A204.1 (cell line): Measurements from ENCODE around the gene TNNC1.

ENCODE experiments used
- FAIRE-seq: peaks from 2 replicates; lab custom pipeline; 2012; peaks lifted over from hg19 to GRCh38; lab: Jason Lieb, UNC

TNNC1 gene

DNA sequence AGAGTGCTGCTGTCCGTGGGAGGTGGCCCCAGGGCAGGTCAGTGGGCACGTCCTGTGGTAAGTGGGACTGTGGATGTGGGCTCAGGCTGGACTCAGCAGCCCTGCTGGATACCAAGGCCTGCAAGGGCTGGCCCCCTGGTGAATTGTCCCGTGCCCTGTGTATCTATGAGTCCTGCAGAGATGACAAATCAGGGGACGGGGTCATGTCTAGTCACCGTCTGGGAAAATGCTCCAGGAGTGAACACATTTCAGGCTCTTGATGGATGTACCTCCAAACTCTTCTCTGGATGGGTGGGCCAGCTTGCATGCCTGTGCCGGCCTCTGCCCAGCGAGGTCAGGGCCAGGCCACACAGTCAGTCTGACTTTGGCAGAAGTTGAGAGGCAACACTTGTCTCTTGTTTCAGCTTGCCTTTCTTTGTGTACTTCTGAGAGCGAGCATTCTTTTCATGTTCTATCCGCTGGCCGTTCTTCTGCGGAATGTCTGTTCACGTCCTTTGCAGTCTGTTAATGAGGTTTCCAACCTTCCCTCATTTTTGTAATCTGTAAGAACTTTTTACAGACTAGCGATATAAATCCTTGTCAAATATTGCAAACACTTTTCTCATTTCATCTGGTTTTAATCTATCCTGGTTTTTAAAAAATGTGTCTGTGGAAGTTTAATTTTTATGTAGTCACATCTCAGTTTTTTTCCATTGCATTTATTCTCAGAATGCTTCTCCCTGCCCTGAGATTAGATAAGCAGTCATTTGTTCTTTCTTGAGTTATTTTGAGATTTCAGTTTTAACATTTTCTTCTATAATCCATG is 29.9 kb upstream of the TNNC1 start:
- no peak for FAIRE-seq

- no peak for FAIRE-seq
Observed at GRCh38 chr3:52483081-52483480, 29.2 kb upstream of the TNNC1 start.

DNA sequence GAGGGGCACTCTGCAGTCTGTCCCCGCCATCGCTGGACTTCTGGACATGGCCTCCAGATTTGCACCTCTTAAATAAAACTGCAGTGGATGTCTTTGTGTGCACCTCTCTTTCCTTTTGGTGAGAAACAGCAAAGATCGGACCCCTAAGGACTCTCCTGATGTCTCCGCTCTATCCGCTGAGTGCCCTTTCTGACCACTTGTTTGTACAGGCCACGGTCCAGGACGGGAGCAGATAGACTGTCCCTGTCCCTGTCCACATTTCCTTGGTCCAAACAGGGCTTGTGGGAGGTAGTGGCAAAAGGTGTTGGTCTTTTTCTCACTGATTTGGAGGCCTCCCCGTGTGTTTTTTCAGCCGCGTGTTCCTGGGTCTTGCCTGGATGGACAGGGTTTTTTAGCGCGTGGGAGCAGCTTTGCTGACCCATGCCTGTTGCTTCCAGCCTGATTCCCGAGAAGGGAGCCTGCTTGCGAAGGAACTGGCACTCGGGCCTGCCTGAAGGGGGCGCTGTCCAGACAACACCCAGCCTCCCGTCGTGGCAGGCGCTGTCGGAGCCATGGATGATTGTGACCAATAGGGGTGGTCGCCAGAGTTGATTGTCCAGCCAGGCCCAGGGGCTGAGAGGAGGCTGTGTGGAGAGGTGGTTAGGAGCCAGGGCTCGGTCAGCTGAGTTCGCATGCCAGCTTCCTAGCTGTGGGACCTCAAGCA is 28.1 kb upstream of the TNNC1 start:
- FAIRE-seq = no peak

- FAIRE-seq = no peak
Observed at GRCh38 chr3:52480768-52481715, 27.2 kb upstream of the TNNC1 start.

GRCh38 chr3:52479877-52480575 is 26.2 kb upstream of the TNNC1 start:
- FAIRE-seq = no peak

DNA sequence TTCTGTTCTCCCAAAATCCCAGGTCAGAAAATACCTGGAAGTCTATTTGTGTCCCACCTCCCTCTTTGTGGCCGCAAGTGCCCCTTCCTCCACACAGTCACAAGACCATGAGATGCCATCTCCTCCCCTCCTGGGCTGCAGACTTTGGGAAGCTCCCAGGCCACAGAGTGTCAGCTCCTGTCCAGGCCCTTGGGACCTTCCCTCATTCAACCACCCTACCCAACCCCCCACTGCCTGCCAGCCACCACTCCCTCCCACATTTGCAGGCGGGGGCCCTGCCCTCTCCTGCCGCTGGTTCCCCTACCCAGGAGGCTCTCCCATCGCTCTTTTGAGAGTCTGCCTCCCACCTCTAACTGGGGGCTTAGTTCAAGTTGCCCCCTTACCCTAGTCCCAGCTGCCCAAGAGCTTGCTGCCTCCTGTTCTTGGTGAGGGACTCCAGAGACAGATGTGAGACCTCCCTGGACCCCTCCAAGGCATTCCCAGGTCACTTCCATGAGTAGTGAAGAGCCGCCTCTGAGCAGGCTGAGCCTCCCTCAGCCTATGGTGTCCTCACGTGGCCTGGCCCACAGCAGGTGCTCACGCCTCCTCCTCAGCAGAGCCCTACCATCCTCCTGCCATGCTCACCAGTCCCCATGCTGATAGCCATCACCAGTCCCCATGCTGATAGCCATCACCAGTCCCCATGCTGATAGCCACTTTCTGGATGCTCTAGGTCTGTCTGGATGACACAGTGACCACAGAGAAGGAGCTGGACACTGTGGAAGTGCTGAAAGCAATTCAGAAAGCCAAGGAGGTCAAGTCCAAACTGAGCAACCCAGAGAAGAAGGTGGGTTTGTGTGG is 25.4 kb upstream of the TNNC1 start:
- no peak for FAIRE-seq

GRCh38 chr3:52477796-52478095 is 23.9 kb upstream of the TNNC1 start:
- FAIRE-seq = no peak

DNA sequence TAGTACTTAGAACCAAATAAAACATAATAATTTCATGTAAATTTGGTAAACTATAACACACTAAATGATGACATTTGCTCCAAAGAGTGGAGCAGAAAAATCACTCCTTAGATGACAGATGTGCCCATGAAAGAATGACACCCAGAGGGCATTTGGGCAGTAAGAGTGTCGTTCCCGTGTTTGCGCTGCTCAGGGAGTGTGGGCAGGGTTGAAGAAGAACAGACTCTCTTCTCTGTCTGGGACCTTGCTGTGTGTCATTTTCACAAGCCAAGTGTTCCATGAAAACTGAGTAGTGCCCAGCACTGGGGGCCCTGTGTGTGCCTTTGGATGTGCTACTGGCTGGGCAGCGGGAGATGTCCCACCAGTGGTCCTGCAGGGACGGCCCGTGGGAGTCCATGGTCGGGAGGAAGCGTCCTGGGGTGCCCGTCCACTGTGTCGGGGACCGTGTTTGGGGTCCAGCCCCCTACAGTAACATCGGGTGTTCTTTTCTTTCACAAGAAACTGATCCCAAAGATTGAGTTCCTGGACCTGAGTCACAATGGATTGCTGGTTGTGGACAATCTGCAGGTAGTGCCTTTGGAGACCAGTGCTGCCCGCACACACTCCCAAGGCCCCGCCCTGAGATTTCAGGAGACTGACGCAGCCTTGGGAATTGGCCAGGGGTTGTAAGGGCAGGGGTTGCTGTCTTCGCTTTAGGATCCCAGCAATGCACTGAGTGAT is 23.4 kb upstream of the TNNC1 start:
- FAIRE-seq = no peak

GRCh38 chr3:52473026-52473425 is 19.2 kb upstream of the TNNC1 start:
- no peak for FAIRE-seq

DNA sequence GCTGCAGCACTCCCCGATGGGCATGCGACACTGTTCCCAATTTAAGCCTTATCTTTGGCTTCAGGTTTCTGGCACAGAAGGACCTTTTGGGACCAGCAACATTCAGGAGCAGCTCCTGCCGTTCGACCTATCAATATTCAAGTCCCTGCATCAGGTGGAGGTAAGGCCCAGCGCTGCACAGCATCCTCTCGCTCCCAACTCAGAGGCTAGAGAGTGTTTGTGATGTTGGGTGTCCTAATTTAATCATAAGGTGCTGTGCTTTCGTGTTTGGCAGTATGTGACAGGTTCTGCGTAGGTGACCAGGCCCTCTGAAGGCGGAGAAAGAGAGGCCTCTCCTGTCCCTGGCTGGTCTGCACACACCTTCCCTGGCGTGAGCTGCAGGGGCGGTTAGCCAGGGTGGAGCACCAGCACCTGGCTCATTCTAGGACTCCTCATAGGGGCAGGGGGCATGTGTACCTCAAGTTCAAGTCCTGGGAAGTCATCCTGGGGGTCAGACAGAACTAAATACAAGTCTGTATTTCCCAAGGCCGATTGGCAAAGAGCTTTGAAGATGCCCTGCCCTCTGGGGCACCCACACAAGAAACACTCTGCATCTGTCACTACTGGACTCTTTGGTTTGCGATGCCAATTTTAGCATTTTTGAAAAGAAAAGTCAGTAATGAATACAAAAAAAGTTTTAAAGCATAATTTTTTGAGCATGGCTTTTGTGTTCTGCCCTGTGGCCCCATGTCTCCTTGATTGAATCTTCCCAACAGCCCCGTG is 18.6 kb upstream of the TNNC1 start:
- no peak for FAIRE-seq

DNA sequence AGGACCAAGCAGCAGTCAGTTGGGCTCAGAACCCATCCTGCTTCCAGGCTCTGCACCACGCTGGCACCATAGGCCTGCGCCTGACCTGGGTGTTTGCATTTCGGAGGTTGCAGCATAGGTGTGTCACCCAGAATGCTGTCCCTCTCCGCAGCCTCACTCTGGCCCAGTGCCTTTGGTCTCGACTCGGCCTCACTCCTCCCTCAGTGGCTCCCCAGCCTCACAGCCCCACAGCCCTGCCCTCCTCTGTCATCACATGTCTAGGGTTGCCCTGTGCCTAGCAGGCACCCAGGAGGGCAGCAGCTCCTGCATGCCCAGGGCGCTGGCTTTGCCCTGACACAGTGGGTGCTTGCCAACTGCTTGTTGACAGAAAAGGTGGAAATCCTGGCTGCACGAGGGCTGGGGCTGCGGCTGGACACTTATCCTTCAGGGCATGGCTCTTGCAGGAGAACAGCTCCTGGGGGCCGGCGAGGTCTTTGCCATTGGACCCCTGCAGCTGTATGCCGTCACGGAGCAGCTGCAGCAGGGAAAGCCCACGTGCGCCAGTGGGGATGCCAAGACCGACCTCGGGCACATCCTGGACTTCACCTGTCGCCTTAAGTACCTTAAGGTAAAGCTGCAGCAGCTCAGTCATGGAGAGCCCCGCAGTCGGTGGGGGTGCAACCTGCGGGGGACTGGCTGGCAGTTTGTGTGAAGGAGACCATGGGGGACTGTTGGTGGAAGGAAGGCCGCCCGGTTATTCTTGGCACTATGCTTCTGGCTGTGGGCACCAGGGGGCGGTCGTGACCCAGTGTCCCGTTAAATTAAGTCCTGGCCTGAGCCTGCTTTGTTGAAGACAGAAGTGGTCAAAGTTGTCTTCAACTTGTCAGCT is 17.8 kb upstream of the TNNC1 start:
- no peak for FAIRE-seq

DNA sequence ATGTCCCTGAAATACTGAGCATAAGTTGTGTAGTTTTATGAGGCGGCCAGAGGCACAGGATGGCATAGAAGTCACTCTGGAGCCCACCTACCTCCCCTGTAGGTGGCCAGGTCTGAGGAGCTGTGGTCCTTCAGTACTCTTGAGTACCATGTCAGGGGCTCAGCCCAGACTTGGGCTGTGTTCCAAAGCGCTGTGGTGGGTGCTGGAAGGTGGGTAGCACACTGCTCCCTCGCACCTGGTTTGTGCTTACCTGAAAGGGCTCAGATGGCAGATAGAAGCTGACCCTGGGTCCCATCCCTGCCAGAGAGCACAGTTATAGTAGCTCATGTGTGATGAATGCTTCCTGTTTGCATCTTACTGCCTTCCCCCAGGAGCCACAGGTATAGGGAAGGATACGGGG is 17.1 kb upstream of the TNNC1 start:
- FAIRE-seq = no peak

GRCh38 chr3:52469001-52469400 is 15.2 kb upstream of the TNNC1 start:
- no peak for FAIRE-seq

DNA sequence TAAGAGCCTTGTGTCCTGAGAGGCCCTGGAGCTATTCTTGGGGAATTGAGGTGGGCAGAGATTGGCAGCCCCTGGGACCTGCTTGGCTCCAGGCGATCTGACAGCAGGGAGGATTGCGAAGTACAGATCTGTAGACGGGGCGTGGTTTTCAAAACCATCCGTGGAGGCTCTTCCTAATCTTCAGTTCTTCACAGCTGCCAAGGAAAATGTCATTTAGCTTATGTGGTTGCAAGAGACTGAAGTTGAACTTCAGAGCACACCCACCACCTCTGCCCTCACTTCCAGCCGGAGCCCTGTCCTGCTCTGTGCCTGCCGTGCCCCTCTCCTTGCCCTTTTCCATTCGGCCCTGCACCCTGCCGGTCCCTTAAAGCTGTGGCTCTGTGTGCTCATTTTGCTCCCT is 14.5 kb upstream of the TNNC1 start:
- FAIRE-seq = no peak

GRCh38 chr3:52463416-52463815 is 9.6 kb upstream of the TNNC1 start:
- no peak for FAIRE-seq

DNA sequence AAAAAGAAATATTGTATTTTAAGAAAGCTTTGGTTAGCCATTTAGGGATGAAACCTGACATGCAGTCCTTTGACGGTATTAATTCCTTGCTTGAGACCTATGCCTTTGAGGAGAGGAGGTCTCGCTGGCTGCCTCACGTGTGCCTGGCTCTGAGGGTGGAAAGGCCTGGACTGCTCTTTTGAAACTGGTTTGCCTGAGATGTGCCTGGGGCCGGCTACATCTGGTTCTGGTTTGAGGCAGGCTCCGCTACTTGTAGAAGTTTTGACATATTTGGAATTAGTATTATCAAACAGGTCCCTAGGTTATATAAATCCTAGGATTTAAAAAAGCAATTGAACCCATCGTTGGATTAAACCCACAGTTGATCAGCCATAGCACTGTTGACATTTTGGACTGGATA is 8.0 kb upstream of the TNNC1 start:
- no peak for FAIRE-seq

DNA sequence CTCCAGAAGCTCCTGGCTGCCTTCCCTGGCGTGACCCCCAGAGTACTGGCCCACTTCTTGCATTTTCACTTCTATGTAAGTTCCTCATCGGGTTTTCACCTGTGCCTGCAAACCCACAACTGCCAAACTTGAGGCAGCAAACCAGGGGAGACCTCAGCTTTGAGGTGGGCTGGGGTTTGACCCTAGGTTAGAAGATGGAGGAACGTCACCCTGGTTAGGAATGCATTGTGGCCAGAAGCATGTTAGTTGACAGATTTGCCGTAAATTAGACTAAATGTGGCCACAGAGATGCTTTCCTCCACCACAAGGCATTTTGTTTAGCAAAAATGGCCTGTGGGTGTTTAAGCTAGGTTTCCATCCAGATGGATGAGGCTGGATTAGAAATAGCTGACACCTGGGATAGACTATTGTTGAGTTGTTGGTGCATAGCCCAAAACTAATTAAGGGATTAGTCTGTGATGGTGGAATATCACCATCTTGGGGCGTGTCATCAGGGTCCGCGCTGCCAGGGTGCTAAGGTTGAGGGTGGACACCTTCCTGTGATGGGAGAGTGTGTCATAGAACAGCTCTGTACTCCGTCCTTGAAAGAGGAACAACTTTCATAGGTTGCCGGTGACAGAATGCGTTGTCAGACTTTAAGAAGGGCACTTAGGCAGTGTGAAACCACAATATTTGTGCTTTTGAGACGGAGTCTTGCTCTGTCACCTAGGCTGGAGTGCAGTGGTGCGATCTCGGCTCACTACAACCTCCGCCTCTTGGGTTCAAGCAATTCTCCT is 5.1 kb upstream of the TNNC1 start:
- no peak for FAIRE-seq
